GM10266 (cell line): ENCODE results near the gene SUCLG1.

Experiments
- DNase-seq: peaks from one replicate; pipeline ENCODE4 v3.0.0; 2012; ENCODE audit errors: extremely low spot score
- TF ChIP-seq, protein P1 (sequence below): IDR thresholded peaks from 2 replicates; pipeline ENCODE4 v1.5.1; 2012; ENCODE audit warnings: mild to moderate bottlenecking, low read depth; ENCODE audit not compliant: control insufficient read depth, insufficient read depth; ENCODE audit errors: missing control alignments

Gene SUCLG1

DNA sequence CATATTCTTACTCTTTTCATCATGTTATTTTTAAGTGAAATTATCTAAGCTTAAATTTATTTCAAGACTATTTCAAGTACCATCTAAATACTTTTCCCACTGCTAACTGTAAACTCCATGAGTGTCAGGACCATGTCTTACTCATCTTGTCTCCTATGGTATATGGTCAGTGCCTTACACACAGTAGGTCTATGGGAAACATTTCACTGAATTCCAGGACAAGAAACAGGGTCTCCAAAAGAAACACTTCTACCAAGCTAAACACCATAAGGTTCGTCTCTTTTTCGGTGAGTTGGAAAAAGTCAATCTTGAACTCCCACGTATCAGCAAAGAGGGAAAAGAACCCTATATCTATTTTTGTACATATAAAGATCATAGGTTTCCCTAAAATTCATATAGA is 6.5 kb downstream of the SUCLG1 start:
- TF ChIP-seq, protein P1, sequence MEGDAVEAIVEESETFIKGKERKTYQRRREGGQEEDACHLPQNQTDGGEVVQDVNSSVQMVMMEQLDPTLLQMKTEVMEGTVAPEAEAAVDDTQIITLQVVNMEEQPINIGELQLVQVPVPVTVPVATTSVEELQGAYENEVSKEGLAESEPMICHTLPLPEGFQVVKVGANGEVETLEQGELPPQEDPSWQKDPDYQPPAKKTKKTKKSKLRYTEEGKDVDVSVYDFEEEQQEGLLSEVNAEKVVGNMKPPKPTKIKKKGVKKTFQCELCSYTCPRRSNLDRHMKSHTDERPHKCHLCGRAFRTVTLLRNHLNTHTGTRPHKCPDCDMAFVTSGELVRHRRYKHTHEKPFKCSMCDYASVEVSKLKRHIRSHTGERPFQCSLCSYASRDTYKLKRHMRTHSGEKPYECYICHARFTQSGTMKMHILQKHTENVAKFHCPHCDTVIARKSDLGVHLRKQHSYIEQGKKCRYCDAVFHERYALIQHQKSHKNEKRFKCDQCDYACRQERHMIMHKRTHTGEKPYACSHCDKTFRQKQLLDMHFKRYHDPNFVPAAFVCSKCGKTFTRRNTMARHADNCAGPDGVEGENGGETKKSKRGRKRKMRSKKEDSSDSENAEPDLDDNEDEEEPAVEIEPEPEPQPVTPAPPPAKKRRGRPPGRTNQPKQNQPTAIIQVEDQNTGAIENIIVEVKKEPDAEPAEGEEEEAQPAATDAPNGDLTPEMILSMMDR: no peak
- no peak for DNase-seq

DNA sequence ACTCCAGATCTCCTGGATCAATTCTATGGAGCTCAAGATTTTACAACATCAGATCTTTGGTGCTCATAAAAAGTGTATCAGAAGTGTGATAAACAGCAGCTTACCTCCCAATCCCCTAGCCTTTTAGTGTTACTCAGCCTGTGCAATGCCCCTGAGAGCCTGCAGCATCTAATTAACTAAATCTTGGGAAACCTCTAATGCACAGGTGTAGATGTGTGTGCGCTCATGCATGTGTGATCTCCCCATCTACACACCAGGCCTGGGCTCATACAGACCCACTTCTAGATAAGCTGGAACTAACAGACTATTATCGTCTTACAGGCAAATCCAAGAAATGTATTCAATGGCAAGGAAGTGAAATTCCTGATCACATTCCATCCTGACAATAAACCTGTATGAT is 7.5 kb downstream of the SUCLG1 start:
- DNase-seq: no peak
- TF ChIP-seq, protein P1: no peak

DNA sequence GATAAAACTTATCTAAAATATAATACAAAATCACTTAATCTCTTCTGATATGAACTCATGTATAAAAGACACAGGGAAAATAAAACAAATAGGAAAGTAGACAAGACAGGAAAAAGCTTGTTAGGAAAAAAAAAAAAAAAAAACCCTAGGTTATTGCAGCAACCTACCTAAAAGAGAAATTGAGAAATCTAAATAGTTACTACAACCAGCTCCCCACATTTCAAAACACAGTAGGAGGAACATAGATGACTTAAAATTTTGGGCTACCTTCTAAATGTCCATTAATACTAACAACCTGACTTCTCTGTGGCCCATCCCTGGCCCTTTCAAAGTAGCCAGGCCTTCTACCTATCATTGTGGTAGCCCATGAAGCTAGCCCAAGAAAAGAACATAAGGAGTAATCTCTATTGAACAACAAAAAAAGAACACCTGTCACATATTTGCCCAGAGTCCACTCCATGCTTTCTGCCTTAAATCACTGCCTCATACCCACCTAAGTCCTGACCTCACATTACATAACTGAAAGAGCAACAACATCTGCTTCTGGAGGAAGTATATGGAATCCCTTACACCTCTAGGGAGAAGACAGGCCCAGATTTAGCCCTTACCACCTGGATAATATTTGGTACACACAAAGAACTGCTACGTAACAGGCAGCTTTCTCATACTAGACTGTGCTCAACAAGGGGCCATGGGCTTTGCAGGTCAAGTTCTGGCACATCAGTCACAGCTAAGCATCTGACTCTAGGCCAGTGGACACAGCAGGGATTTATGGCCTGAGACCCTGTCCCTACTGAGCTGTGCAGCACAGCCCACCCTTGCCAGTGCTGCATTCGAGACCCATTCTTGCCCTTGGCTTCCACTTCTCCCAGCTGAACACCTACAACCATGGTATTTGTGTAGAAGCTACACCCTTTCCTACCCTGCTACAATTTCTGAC is 8.5 kb downstream of the SUCLG1 start:
- TF ChIP-seq, protein P1: no peak
- DNase-seq: no peak

DNA sequence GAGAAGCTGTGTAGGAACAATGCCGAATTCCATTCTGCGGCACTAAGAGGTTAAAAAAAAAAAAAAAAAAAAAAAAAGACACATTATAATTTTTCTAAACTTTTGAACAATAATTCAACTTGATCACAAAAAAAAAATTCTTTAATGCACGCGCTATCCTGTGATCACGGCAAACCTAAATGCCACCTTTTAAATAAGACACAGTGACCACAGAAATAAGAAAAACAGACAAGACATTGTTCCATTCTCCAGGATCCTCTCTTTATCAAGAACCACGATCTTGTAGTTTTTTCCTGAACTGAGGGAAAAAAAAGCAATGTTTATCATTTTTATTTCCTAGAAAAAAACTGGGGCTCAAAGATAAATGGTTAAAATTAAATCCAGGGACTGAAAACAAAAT is 9.4 kb downstream of the SUCLG1 start:
- TF ChIP-seq, protein P1: no peak
- no peak for DNase-seq

DNA sequence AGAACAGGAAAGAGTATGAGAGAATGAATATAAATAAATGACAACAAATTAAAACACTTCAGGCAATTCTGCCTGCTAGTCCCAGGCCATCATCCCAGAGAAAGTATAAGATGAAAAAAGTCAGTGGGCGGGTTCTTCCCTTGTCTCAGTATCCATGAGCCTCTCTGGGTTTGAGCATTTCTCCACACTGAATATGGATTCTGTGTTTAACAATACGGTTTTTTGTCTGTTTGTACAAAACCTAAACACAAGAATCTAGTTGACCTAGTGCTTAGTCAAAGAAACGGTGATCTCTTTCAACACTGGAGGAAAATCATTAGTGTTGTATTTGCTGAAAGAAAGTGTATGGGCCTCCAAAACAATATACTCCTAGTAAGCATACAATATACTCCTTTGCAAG is 10.0 kb downstream of the SUCLG1 start:
- no peak for DNase-seq
- TF ChIP-seq, protein P1: no peak

DNA sequence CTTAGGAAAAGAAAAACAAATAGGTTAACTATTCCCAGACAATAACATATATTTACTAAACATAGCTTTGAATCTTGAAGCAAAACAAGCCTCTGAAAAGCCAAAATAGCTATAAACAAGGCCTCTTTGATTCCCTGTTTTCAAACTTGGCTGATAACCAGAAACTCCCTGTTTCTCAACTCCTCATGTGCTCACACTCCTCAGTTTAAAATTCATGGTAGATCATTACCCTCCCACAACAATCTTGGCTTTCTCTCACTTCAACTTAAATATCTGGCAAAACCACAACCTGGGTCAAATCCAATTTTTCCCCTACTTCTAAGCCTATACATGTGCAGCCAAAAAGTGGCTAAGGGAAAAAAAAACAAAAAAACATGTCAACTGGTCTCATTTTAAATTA is 15.6 kb downstream of the SUCLG1 start:
- TF ChIP-seq, protein P1: no peak
- no peak for DNase-seq

DNA sequence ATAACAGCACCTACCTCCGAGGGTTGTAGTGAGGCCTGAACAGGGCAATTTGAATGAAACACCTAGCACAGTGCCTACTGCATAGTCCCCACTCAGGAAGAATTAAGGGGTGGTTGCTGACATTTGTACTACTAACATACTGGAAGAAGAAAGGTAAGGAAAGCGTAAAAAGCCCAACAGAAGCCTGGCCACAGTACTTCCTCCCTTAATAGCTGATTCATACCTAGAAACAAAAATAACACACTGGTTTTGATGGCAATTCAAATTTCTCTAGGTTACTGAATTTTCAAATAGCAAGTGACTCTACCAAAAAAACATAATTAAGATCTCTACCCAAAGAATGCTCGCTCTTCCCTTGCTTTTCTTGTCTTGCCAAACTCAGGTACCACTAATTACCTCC is 16.2 kb downstream of the SUCLG1 start:
- DNase-seq: no peak
- TF ChIP-seq, protein P1: no peak
